ENCODE data around the gene OTP. TPM values are rescaled to one million over a fixed set of nuclear protein-coding genes. Genes with fewer than 3 reads are reported as not detected.
"Not testable (repeated sequence)": the region's sequence is repeated elsewhere in the genome, so short reads cannot be mapped to it uniquely, and the experiment has no call there.

Gene OTP
- total RNA-seq, 1 donor from 2014 or later, result 0.17 TPM

GRCh38 chr5:77627869-77628674, 10.4 kb downstream of the OTP start:
- peaks cover 11% of the 10 kb centered on the region for H3K9me3 Mint-ChIP-seq (ENCODE audit: unreplicated experiment)
- no peak for TF ChIP-seq CTCF (IDR thresholded peaks at IDR 0.05; ENCODE audit: partially characterized antibody, unreplicated experiment)
- DNase-seq, result no peak
- no peak overlapping the region for H3K4me3 Mint-ChIP-seq (ENCODE audit: unreplicated experiment)
- peaks cover 6% of the 10 kb centered on the region for H3K4me1 Mint-ChIP-seq (ENCODE audit: low read depth, unreplicated experiment)
- no peaks in the 10 kb centered on the region for H3K36me3 Mint-ChIP-seq (ENCODE audit: unreplicated experiment)
- no peak overlapping the region for H3K27ac Mint-ChIP-seq (ENCODE audit: unreplicated experiment)
- H3K27me3 Mint-ChIP-seq (ENCODE audit: unreplicated experiment), result peaks cover 25% of the 10 kb centered on the region

GRCh38 chr5:77623203-77623740, 15.2 kb downstream of the OTP start:
- Mint-ChIP-seq H3K27ac (ENCODE audit: unreplicated experiment) (no peak overlapping the region), H3K36me3 (ENCODE audit: unreplicated experiment) (no peaks in the 10 kb centered on the region), H3K27me3 (ENCODE audit: unreplicated experiment) (peaks cover 7% of the 10 kb centered on the region), H3K9me3 (ENCODE audit: unreplicated experiment) (no peaks in the 10 kb centered on the region), H3K4me3 (ENCODE audit: unreplicated experiment) (no peak overlapping the region), H3K4me1 (ENCODE audit: low read depth, unreplicated experiment) (no peaks in the 10 kb centered on the region)
- TF ChIP-seq CTCF (IDR thresholded peaks at IDR 0.05; ENCODE audit: partially characterized antibody, unreplicated experiment), result no peak
- no peak for DNase-seq

GRCh38 chr5:77621440-77621839, 17.1 kb downstream of the OTP start:
- Mint-ChIP-seq H3K27ac (ENCODE audit: unreplicated experiment) (no peak overlapping the region), H3K4me1 (ENCODE audit: low read depth, unreplicated experiment) (peaks cover 4% of the 10 kb centered on the region), H3K9me3 (ENCODE audit: unreplicated experiment) (no peaks in the 10 kb centered on the region), H3K27me3 (ENCODE audit: unreplicated experiment) (peaks cover 3% of the 10 kb centered on the region), H3K4me3 (ENCODE audit: unreplicated experiment) (no peak overlapping the region), H3K36me3 (ENCODE audit: unreplicated experiment) (no peaks in the 10 kb centered on the region)
- no peak for DNase-seq
- no peak for TF ChIP-seq CTCF (IDR thresholded peaks at IDR 0.05; ENCODE audit: partially characterized antibody, unreplicated experiment)

GRCh38 chr5:77620405-77620804, 18.1 kb downstream of the OTP start:
- DNase-seq, result no peak
- Mint-ChIP-seq H3K9me3 (ENCODE audit: unreplicated experiment) (no peaks in the 10 kb centered on the region), H3K4me1 (ENCODE audit: low read depth, unreplicated experiment) (peaks cover 7% of the 10 kb centered on the region), H3K36me3 (ENCODE audit: unreplicated experiment) (no peaks in the 10 kb centered on the region), H3K4me3 (ENCODE audit: unreplicated experiment) (no peak overlapping the region), H3K27me3 (ENCODE audit: unreplicated experiment) (peaks cover 3% of the 10 kb centered on the region), H3K27ac (ENCODE audit: unreplicated experiment) (no peak overlapping the region)
- no peak for TF ChIP-seq CTCF (IDR thresholded peaks at IDR 0.05; ENCODE audit: partially characterized antibody, unreplicated experiment)

- no peak overlapping the region for H3K4me3 Mint-ChIP-seq (ENCODE audit: unreplicated experiment)
- H3K36me3 Mint-ChIP-seq (ENCODE audit: unreplicated experiment), result no peaks in the 10 kb centered on the region
- no peaks in the 10 kb centered on the region for H3K27me3 Mint-ChIP-seq (ENCODE audit: unreplicated experiment)
- no peak overlapping the region for H3K27ac Mint-ChIP-seq (ENCODE audit: unreplicated experiment)
- H3K9me3 Mint-ChIP-seq (ENCODE audit: unreplicated experiment), result peaks cover 1% of the 10 kb centered on the region
- H3K4me1 Mint-ChIP-seq (ENCODE audit: low read depth, unreplicated experiment), result peaks cover 7% of the 10 kb centered on the region
- no peak for DNase-seq
- no peak for TF ChIP-seq CTCF (IDR thresholded peaks at IDR 0.05; ENCODE audit: partially characterized antibody, unreplicated experiment)
These were observed 21.6 kb downstream of the OTP start for GRCh38 chr5:77616920-77617319.

- peaks cover 15% of the 10 kb centered on the region for H3K36me3 Mint-ChIP-seq (ENCODE audit: unreplicated experiment)
- peaks cover 12% of the 10 kb centered on the region for H3K4me1 Mint-ChIP-seq (ENCODE audit: low read depth, unreplicated experiment)
- not testable (repeated sequence) for H3K27ac Mint-ChIP-seq (ENCODE audit: unreplicated experiment); H3K27me3 Mint-ChIP-seq (ENCODE audit: unreplicated experiment); DNase-seq; H3K9me3 Mint-ChIP-seq (ENCODE audit: unreplicated experiment); H3K4me3 Mint-ChIP-seq (ENCODE audit: unreplicated experiment)
These were observed 29.6 kb downstream of the OTP start for GRCh38 chr5:77608927-77609326.

Data from glutamatergic neuron (in vitro differentiated cells).